HG03135 (cell line): ENCODE data around the gene PSAPL1.

Experiments used
- ATAC-seq: cut with Tn5 transposase; IDR thresholded peaks from one replicate; pipeline ENCODE4 v1.9.1; 2021; ENCODE audit warnings: mild to moderate bottlenecking, moderate library complexity; ENCODE audit not compliant: unreplicated experiment

The PSAPL1 gene

DNA sequence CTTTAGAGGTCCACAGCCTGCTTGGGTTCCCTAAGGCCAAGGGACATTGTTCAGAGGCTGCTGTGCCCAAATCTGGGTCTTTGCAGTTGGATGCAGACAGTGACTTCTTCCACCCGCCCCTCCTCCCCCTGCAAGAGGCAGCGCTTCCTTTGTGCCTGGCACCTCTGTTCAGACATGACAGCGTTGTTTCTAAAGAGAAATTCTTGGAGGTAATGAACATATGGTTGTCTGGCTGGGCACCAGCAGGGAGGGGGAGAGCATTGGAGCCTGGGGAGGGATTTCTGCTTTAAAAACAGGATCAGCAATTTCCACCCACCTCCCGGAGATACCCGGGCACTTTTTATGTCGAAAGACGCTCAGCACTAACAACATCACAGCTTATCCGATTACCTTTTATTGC is 51.5 kb downstream of the PSAPL1 start:
- no peak for ATAC-seq

- no peak for ATAC-seq
Measured at GRCh38 chr4:7382634-7383014, 52.1 kb downstream of the PSAPL1 start.

DNA sequence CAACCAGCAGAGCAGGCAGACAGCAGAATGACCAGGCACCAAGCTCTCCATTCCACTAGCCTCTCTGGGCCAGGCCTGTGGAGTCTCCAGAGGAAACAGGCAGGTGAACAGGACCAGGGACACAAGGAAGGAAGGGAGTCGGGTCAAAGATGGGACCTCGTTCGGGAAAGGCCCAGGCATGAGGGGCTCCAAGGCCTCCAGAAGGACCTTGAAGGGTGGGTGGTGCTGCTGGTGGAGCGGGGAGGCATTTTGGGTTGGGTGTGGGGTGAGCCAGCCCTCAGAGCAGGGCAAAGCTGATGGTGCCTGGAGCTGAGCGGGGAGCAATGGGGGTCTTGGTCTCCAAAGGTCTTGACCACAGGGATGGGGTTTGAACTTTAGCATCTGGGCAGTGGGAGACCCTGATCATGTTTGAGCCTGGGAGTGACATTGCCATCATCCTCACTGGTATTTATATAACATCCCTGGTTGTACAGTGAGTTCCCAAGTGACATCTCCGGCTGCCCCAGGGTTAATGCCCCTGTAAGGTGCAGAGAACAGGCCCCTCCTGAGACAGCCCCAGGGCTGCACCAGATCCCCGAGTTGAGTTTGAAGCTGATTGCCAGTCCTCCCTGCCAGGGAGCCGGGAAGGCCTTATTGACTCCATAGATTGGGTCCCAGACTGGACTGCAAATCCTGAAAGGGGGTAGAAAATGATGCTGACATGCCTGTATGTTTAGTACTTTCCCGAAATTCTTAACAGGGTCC is 52.7 kb downstream of the PSAPL1 start:
- no peak for ATAC-seq

- ATAC-seq = no peak
Measured at GRCh38 chr4:7381221-7381889, 53.4 kb downstream of the PSAPL1 start.
